G401.6 (cell line): Measurements from ENCODE around the gene ZEB1.
"Not testable (repeated sequence)": the region's sequence is repeated elsewhere in the genome, so short reads cannot be mapped to it uniquely, and the experiment has no call there.

Source experiments
- FAIRE-seq: peaks from 2 replicates; lab custom pipeline; 2012; peaks lifted over from hg19 to GRCh38; lab: Jason Lieb, UNC

The ZEB1 gene

GRCh38 chr10:31319602-31320549 lies 860 bp downstream of the ZEB1 start:
- FAIRE-seq, result no peak

GRCh38 chr10:31320550-31321211 lies 1.7 kb downstream of the ZEB1 start:
- FAIRE-seq, result no peak

GRCh38 chr10:31321396-31321941 lies 2.5 kb downstream of the ZEB1 start:
- no peak for FAIRE-seq

- FAIRE-seq, result no peak
These were observed 3.6 kb downstream of the ZEB1 start for GRCh38 chr10:31322647-31323046.

- no peak for FAIRE-seq
These were observed 21.3 kb downstream of the ZEB1 start for GRCh38 chr10:31340343-31340742.

GRCh38 chr10:31341552-31341951 lies 22.5 kb downstream of the ZEB1 start:
- no peak for FAIRE-seq

GRCh38 chr10:31343009-31343408 lies 24.0 kb downstream of the ZEB1 start:
- FAIRE-seq, result peak; percentile 11

GRCh38 chr10:31343551-31343950 lies 24.5 kb downstream of the ZEB1 start:
- no peak for FAIRE-seq

GRCh38 chr10:31345886-31346285 lies 26.9 kb downstream of the ZEB1 start:
- FAIRE-seq, result no peak

GRCh38 chr10:31346953-31347352 lies 27.9 kb downstream of the ZEB1 start:
- FAIRE-seq, result no peak

GRCh38 chr10:31347705-31348104 lies 28.7 kb downstream of the ZEB1 start:
- peak; percentile 46 for FAIRE-seq

- FAIRE-seq, result no peak
These were observed 31.9 kb downstream of the ZEB1 start for GRCh38 chr10:31350891-31351290.

GRCh38 chr10:31352436-31353226 lies 33.6 kb downstream of the ZEB1 start:
- no peak for FAIRE-seq

- no peak for FAIRE-seq
These were observed 34.6 kb downstream of the ZEB1 start for GRCh38 chr10:31353574-31353973.

GRCh38 chr10:31358688-31359330 lies 39.8 kb downstream of the ZEB1 start:
- FAIRE-seq, result no peak

- FAIRE-seq, result no peak
These were observed 41.0 kb downstream of the ZEB1 start for GRCh38 chr10:31359979-31360378.

- FAIRE-seq, result not testable (repeated sequence)
These were observed 42.5 kb downstream of the ZEB1 start for GRCh38 chr10:31361475-31361874.

- no peak for FAIRE-seq
These were observed 43.1 kb downstream of the ZEB1 start for GRCh38 chr10:31362023-31362641.

- FAIRE-seq, result not testable (repeated sequence)
These were observed 44.7 kb downstream of the ZEB1 start for GRCh38 chr10:31363696-31364095.

- FAIRE-seq, result not testable (repeated sequence)
These were observed 45.2 kb downstream of the ZEB1 start for GRCh38 chr10:31364238-31364637.

GRCh38 chr10:31366703-31367102 lies 47.7 kb downstream of the ZEB1 start:
- FAIRE-seq, result no peak
